T-helper 1 cell treated with Interleukin-12 subunit alpha and Interleukin-12 subunit beta and Interleukin-4 antibody, amounts not matched to agents 30 ng/mL and 1 ng/mL, for 36 hours (primary cell): ENCODE data around the gene RGS19. TPM values are rescaled to one million over a fixed set of nuclear protein-coding genes. Genes with fewer than 3 reads are reported as not detected.

ENCODE experiments used
- intact Hi-C: fragments of 100-400 bp; cut with micrococcal nuclease; formaldehyde crosslinking; loops from one replicate; pipeline ENCODE4 v1.15.1; 2024
- total RNA-seq: library from RNA; stranded (reverse); gene quantifications from 2 replicates; pipeline ENCODE4 v1.2.3, GENCODE V29; 2022

Gene RGS19
- total RNA-seq, 1 donor from 2014 or later = 99.2 TPM

- intact Hi-C loops = loop anchor here (1.0 to 2.0 kb wide), 6 partner anchors 11 to 500 kb away; partner anchors contain the start of genes PRPF6, SOX18 and TCEA2
Measured at GRCh38 chr20:64038565-64039292, 40.6 kb downstream of the RGS19 start.

GRCh38 chr20:64038224-64038564 lies 41.1 kb downstream of the RGS19 start:
- intact Hi-C loops = loop anchor here (1.0 to 2.0 kb wide), 3 partner anchors 25 to 499 kb away; partner anchors contain the start of genes PRPF6 and TCEA2

GRCh38 chr20:64037498-64038213 lies 41.7 kb downstream of the RGS19 start:
- intact Hi-C loops = loop anchor here (1.0 to 2.0 kb wide), 4 partner anchors 26 to 499 kb away; partner anchors contain the start of genes PRPF6, RGS19 and TCEA2

DNA sequence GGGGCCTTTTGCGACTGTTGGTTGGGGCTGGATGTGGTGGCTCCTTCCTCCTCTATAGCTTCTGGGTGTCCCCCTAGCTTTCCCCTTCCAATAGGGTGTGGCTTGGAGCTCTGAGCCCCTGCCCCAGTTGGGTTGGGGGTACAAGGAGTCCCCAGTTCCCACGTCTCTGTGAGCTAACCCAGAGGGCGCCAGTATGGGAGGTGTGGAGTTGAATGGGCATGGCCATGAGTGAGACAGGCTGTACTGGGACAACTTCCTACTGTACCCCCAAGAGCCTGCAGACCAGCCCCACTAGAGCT lies 42.2 kb downstream of the RGS19 start:
- intact Hi-C loops = loop anchor here (2.0 kb wide), 1 partner anchor 42 kb away; the partner anchor contains the start of gene RGS19

GRCh38 chr20:64036346-64037198 lies 42.7 kb downstream of the RGS19 start:
- intact Hi-C loops = loop anchor here (2.0 kb wide), 1 partner anchor 42 kb away; the partner anchor contains the start of gene RGS19

DNA sequence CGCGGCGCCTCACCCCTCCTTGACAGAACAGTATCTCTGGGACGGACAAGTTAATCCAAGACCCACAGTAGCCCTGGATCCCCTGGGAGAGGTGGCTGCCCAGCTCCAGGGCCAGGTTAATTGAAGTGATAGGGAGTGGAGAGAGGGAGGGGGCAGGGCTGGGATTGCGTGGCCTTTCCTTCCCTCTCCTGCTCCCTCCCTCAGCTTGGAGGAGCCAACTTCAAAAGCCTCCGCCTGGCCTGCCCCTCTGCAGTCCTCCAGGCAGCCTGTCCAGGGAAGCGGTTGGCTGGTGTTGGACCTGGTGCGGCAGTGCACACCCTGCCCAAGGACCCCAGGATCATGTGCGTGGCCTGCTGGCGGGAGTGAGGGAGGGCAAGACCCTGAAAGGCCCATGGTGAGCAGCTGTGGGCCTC lies 43.4 kb downstream of the RGS19 start, which contains the start of gene C20orf204:
C20orf204 (plus strand) TSS at position 250 of the 413 bp plus-strand sequence; CDS start at position 392, 142 bp downstream.
- intact Hi-C loops = loop anchor here (1.0 to 2.0 kb wide), 3 partner anchors 25 to 80 kb away; partner anchors contain the start of genes RGS19 and UCKL1

- intact Hi-C loops = loop anchor here (1.0 kb wide), 2 partner anchors 24 to 79 kb away; partner anchors contain the start of gene UCKL1
Measured at GRCh38 chr20:64035066-64035932, 44.0 kb downstream of the RGS19 start.

- intact Hi-C loops = no loop called here
Measured at GRCh38 chr20:64033981-64034493, 45.3 kb downstream of the RGS19 start.

DNA sequence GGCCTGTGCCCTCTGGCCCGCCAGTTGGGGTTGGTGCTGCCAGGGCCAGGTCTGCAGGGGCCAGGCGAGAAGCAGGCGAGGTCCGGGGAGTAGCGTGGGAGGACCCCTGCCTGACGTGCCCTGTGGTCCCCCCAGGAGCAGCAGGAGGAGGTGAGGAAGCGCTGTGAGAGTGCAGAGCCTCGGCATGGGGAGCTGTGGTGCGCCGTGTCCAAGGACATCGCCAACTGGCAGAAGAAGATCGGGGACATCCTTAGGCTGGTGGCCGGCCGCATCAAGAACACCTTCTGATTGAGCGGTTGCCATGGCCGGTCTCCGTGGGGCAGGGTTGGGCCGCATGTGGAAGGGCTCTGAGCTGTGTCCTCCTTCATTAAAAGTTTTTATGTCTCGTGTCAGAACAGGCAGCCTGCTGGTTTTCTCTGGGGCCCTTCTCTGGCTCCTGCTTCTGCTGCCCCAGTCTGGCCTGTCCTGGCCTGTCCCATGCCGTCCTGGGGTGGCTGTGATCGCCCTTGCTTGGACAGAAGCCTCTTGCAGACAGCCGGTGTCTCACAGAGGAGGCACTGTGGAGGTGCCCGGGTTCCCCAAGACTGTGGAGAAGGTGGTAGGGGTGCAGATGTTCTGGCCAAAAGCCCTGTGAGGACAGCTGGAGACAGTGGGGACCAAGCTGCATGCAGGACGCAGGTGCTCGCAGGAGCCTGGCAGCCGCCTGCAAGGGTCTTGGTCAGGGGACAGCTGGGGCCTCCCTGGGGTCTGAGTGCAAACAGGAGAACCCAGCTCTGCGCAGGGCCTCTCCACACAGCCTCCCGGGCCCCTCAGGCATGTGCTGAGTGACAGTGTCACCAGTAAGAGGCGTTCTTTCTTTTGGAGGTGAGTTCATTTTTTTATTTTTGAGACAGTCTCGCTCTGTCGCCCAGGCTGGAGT lies 46.4 kb downstream of the RGS19 start:
- intact Hi-C loops = no loop called here

- intact Hi-C loops = no loop called here
Measured at GRCh38 chr20:64031822-64032314, 47.5 kb downstream of the RGS19 start.

GRCh38 chr20:64030371-64031134 lies 48.8 kb downstream of the RGS19 start:
- intact Hi-C loops = no loop called here

- intact Hi-C loops = no loop called here
Measured at GRCh38 chr20:64029293-64030117, 49.8 kb downstream of the RGS19 start.

- intact Hi-C loops = no loop called here
Measured at GRCh38 chr20:64027981-64028685, 51.2 kb downstream of the RGS19 start.

GRCh38 chr20:64025826-64026412 lies 53.4 kb downstream of the RGS19 start:
- intact Hi-C loops = no loop called here

DNA sequence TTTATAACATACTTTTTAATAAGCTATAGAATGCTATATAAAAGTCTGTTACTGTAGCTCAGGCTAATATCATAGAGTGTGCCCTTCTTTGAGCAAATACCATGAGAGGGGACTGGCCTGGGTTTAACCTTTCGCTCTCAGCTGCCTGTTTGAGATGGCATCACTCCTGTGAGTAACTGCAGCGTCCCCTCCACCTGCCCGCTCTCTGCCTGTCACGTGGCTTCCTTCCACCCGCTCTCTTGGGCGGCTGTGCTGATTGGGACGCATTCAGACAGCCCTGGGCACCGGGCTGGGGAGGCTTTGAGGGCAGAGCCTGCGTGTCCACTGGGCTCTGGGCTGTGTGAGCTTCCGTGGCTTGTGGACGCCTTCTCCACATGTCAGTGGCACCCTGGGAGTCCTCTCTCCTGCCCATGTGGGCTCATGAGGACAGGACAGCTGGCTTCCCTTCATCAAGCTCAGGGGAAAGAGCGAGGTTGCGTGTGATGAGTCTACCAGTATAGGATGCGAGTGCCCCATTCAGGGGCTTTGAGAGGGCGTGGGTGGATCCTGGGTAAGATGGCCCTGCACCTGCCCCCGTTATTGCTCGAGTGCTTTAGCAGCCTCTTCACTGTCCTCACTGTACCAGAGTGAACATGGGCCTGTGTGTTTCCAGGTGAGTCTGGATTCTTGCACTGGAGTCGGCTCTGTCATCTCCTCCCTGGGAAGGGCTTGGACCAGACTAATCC lies 54.1 kb downstream of the RGS19 start:
- intact Hi-C loops = no loop called here
